ENCODE results near the gene P2RX3. TPM values are rescaled to one million over a fixed set of nuclear protein-coding genes. Genes with fewer than 3 reads are reported as not detected.

The P2RX3 gene
- total RNA-seq, 1 donor from 2014 or later, result 1.6 TPM

DNA sequence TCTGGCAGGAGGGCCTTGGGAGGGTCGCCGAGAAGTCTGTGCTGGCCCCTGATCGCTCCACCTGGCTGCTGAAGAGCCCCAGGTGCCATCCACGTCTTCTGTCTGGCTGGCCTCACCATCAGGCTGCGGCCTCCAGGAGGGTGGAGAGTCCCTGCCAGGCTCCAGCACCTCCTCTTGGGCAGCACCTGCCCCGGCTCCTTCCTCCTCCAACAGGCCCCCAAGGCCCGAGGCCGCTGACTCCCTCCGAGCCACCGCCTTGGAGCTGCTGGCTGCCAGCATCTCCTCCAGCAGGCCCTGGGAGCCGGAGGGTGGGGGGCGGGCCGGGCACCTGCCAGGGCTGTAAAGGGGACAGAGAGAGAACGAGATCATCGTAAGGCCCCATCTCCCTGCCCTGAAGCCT is 35.7 kb upstream of the P2RX3 start:
- Histone ChIP-seq H3K36me3 (ENCODE audit: control insufficient read depth in 3 of 3, insufficient read depth in 3 of 3, low read length in 3 of 3) (peaks cover 42 to 58% (median 56%) of the 10 kb centered on the region in 3 donors), H3K9me3 (ENCODE audit: control insufficient read depth in 3 of 3, low read length in 3 of 3) (peaks cover 5 to 12% (median 7%) of the 10 kb centered on the region in 3 donors), H3K4me3 (ENCODE audit: low read length in 3 of 3) (no peak overlapping the region), H3K27me3 (ENCODE audit: control insufficient read depth in 3 of 3, insufficient read depth in 3 of 3, low read length in 3 of 3) (no peaks in the 10 kb centered on the region), H3K9ac (ENCODE audit: low read depth in 1 of 3, low read length in 3 of 3) (no peak overlapping the region), H3K27ac (ENCODE audit: low read depth, low read length) (no peak overlapping the region), H3K4me1 (ENCODE audit: control insufficient read depth in 3 of 3, insufficient read depth in 3 of 3, low read length in 3 of 3) (peaks cover 28 to 33% (median 29%) of the 10 kb centered on the region in 3 donors)

DNA sequence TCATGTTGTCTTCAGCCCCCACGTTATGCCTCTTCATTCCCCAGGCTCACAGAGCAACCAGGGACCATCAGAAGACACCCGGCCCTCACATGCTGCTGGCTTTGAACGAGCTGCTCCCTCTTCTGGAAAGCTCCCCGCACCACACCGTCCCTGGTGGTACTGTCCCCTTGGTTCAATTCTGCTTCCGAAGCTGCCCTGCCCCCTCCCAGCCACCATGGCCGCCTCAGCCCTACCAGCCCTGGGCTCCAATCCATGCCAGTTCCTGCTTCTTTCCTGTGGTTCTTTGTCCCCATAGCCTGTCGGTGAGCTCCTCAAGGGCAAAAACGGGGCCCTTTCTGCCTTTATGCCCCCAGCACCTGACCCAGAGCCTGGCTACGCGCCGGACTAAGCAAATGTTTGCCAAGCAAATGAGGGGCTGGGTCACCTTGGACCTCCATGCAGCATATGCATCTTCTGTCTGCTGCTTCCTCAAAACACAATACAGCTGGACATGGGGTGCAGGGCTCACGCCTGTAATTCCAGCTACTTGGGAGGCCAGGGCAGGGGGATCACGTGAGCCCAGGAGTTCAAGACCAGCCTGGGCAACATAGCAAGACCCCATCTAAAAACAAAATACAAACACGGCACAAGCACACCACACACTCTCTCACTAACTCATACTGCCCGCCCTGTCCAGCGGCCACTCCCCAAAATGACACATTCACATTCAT is 34.7 kb upstream of the P2RX3 start:
- Histone ChIP-seq H3K9me3 (ENCODE audit: control insufficient read depth in 3 of 3, low read length in 3 of 3) (peaks cover 5 to 12% (median 7%) of the 10 kb centered on the region in 3 donors), H3K4me1 (ENCODE audit: control insufficient read depth in 3 of 3, insufficient read depth in 3 of 3, low read length in 3 of 3) (peaks cover 37 to 42% (median 38%) of the 10 kb centered on the region in 3 donors), H3K36me3 (ENCODE audit: control insufficient read depth in 3 of 3, insufficient read depth in 3 of 3, low read length in 3 of 3) (peaks cover 38 to 51% (median 51%) of the 10 kb centered on the region in 3 donors), H3K4me3 (ENCODE audit: low read length in 3 of 3) (no peak overlapping the region), H3K9ac (ENCODE audit: low read depth in 1 of 3, low read length in 3 of 3) (no peak overlapping the region), H3K27ac (ENCODE audit: low read depth, low read length) (no peak overlapping the region), H3K27me3 (ENCODE audit: control insufficient read depth in 3 of 3, insufficient read depth in 3 of 3, low read length in 3 of 3) (no peaks in the 10 kb centered on the region)

- Histone ChIP-seq H3K27ac (ENCODE audit: low read depth, low read length) (no peak overlapping the region), H3K9ac (ENCODE audit: low read depth in 1 of 3, low read length in 3 of 3) (peak overlapping the region in 2 of 3 donors; percentile 43 to 50), H3K9me3 (ENCODE audit: control insufficient read depth in 3 of 3, low read length in 3 of 3) (peaks cover 4 to 12% (median 5%) of the 10 kb centered on the region in 3 donors), H3K27me3 (ENCODE audit: control insufficient read depth in 3 of 3, insufficient read depth in 3 of 3, low read length in 3 of 3) (no peaks in the 10 kb centered on the region), H3K4me3 (ENCODE audit: low read length in 3 of 3) (no peak overlapping the region), H3K4me1 (ENCODE audit: control insufficient read depth in 3 of 3, insufficient read depth in 3 of 3, low read length in 3 of 3) (peaks cover 43 to 49% (median 45%) of the 10 kb centered on the region in 3 donors), H3K36me3 (ENCODE audit: control insufficient read depth in 3 of 3, insufficient read depth in 3 of 3, low read length in 3 of 3) (peaks cover 39 to 48% (median 47%) of the 10 kb centered on the region in 3 donors)
These were observed 34.1 kb upstream of the P2RX3 start for GRCh38 chr11:57303990-57304579.

GRCh38 chr11:57305523-57305922 is 32.6 kb upstream of the P2RX3 start:
- Histone ChIP-seq H3K27ac (ENCODE audit: low read depth, low read length) (no peak overlapping the region), H3K4me1 (ENCODE audit: control insufficient read depth in 3 of 3, insufficient read depth in 3 of 3, low read length in 3 of 3) (peaks cover 57 to 63% (median 59%) of the 10 kb centered on the region in 3 donors), H3K36me3 (ENCODE audit: control insufficient read depth in 3 of 3, insufficient read depth in 3 of 3, low read length in 3 of 3) (peaks cover 28 to 45% (median 34%) of the 10 kb centered on the region in 3 donors), H3K9ac (ENCODE audit: low read depth in 1 of 3, low read length in 3 of 3) (no peak overlapping the region), H3K27me3 (ENCODE audit: control insufficient read depth in 3 of 3, insufficient read depth in 3 of 3, low read length in 3 of 3) (no peaks in the 10 kb centered on the region), H3K4me3 (ENCODE audit: low read length in 3 of 3) (no peak overlapping the region), H3K9me3 (ENCODE audit: control insufficient read depth in 3 of 3, low read length in 3 of 3) (no peaks in the 10 kb centered on the region)

GRCh38 chr11:57306161-57306876 is 31.8 kb upstream of the P2RX3 start:
- Histone ChIP-seq H3K9me3 (ENCODE audit: control insufficient read depth in 3 of 3, low read length in 3 of 3) (no peaks in the 10 kb centered on the region), H3K4me1 (ENCODE audit: control insufficient read depth in 3 of 3, insufficient read depth in 3 of 3, low read length in 3 of 3) (peaks cover 63 to 69% (median 65%) of the 10 kb centered on the region in 3 donors), H3K36me3 (ENCODE audit: control insufficient read depth in 3 of 3, insufficient read depth in 3 of 3, low read length in 3 of 3) (peaks cover 20 to 38% (median 26%) of the 10 kb centered on the region in 3 donors), H3K27me3 (ENCODE audit: control insufficient read depth in 3 of 3, insufficient read depth in 3 of 3, low read length in 3 of 3) (no peaks in the 10 kb centered on the region), H3K9ac (ENCODE audit: low read depth in 1 of 3, low read length in 3 of 3) (no peak overlapping the region), H3K4me3 (ENCODE audit: low read length in 3 of 3) (no peak overlapping the region), H3K27ac (ENCODE audit: low read depth, low read length) (no peak overlapping the region)

- H3K4me3 ChIP-seq (ENCODE audit: low read length in 3 of 3), result peak overlapping the region; percentile 14 to 33 (median 22)
- H3K27ac ChIP-seq (ENCODE audit: low read depth, low read length), result no peak overlapping the region
These were observed 31.1 kb upstream of the P2RX3 start for GRCh38 chr11:57306940-57307565.

DNA sequence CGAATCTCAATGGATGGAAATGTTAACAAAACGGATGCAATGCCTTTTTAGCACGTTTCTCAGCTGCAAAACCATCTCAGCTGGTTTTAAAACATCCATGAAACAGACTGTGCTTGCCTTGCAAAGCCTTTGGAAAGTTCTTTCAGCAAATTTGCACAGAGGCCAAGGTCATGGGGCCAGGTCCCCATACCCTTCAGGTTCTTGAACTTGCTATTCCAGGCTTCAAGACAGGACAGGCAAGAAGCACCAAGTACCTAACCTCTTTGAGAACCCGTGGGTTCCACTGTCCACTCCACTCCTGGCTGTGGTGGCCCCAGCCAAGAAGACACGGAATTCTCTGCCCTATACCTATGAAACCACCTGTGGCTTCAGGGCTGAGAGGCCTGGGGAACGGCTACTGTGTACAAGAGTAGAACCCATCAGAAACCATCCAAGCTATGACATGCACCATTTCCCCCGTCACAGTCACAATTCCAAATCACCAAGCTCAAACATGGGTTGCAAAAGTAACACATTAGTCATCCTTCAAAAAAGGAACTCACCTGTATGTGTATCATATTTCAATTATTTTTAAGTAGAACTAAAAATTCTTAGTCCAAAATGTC is 30.4 kb upstream of the P2RX3 start:
- Histone ChIP-seq H3K9me3 (ENCODE audit: control insufficient read depth in 3 of 3, low read length in 3 of 3) (no peaks in the 10 kb centered on the region), H3K4me1 (ENCODE audit: control insufficient read depth in 3 of 3, insufficient read depth in 3 of 3, low read length in 3 of 3) (peaks cover 75 to 82% (median 78%) of the 10 kb centered on the region in 3 donors), H3K27me3 (ENCODE audit: control insufficient read depth in 3 of 3, insufficient read depth in 3 of 3, low read length in 3 of 3) (no peaks in the 10 kb centered on the region), H3K36me3 (ENCODE audit: control insufficient read depth in 3 of 3, insufficient read depth in 3 of 3, low read length in 3 of 3) (peaks cover 12 to 28% (median 15%) of the 10 kb centered on the region in 3 donors), H3K9ac (ENCODE audit: low read depth in 1 of 3, low read length in 3 of 3) (peak overlapping the region in 2 of 3 donors; percentile 25 to 42), H3K27ac (ENCODE audit: low read depth, low read length) (no peak overlapping the region), H3K4me3 (ENCODE audit: low read length in 3 of 3) (peak overlapping the region; percentile 14 to 41 (median 33))

More at GRCh38 chr11:57306940-57307565, 31.1 kb upstream of the P2RX3 start:
- no peaks in the 10 kb centered on the region for H3K9me3 ChIP-seq (ENCODE audit: control insufficient read depth in 3 of 3, low read length in 3 of 3)
- peaks cover 13 to 31% (median 18%) of the 10 kb centered on the region in 3 donors for H3K36me3 ChIP-seq (ENCODE audit: control insufficient read depth in 3 of 3, insufficient read depth in 3 of 3, low read length in 3 of 3)
- peak overlapping the region; percentile 25 to 42 (median 33) for H3K9ac ChIP-seq (ENCODE audit: low read depth in 1 of 3, low read length in 3 of 3)
- peaks cover 67 to 75% (median 71%) of the 10 kb centered on the region in 3 donors for H3K4me1 ChIP-seq (ENCODE audit: control insufficient read depth in 3 of 3, insufficient read depth in 3 of 3, low read length in 3 of 3)
- no peaks in the 10 kb centered on the region for H3K27me3 ChIP-seq (ENCODE audit: control insufficient read depth in 3 of 3, insufficient read depth in 3 of 3, low read length in 3 of 3)

DNA sequence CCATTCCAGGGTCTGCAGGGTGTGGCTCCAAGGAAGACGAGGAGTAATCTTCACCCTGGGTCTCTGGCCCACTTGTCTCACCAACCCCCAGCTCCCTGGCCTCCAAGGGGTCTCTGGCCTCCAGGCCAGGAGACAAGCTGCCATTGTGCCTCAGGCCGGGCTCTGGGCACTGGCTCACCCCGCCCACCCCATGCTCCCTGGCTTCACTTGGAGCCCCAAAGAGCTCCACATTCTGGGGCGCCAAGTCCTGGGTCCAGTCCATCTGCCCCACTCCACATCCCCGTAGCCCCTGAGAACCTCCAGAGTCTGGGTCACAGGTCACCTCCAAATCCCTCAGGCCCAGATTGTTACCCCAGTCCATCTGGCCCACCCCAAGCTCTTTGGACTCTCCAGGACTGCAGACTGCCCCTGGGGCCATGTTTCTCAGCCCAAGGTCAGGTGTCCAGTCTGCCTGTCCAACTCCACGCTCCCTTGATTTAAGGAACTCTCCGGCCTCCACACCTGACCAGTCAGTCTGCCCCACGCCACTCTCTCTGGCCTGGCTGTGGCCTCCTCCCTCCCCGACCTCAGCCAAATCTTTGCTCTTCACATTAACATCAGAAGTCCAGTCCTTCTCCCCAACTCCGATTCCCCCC is 29.6 kb upstream of the P2RX3 start:
- peak overlapping the region; percentile 46 for H3K27ac ChIP-seq (ENCODE audit: low read depth, low read length)
- H3K4me3 ChIP-seq (ENCODE audit: low read length in 3 of 3), result peak overlapping the region in 2 of 3 donors; percentile 6 to 44
- H3K27me3 ChIP-seq (ENCODE audit: control insufficient read depth in 3 of 3, insufficient read depth in 3 of 3, low read length in 3 of 3), result no peaks in the 10 kb centered on the region
- H3K4me1 ChIP-seq (ENCODE audit: control insufficient read depth in 3 of 3, insufficient read depth in 3 of 3, low read length in 3 of 3), result peaks cover 79 to 87% (median 80%) of the 10 kb centered on the region in 3 donors
- H3K9me3 ChIP-seq (ENCODE audit: control insufficient read depth in 3 of 3, low read length in 3 of 3), result no peaks in the 10 kb centered on the region
- H3K36me3 ChIP-seq (ENCODE audit: control insufficient read depth in 3 of 3, insufficient read depth in 3 of 3, low read length in 3 of 3), result peaks cover 7 to 27% (median 18%) of the 10 kb centered on the region in 3 donors
- peak overlapping the region in 2 of 3 donors; percentile 50 to 60 for H3K9ac ChIP-seq (ENCODE audit: low read depth in 1 of 3, low read length in 3 of 3)
